PFSK-1 (cell line): Measurements from ENCODE around the gene TEX11.

Experiments used
- FOXP2 ChIP-seq: optimal IDR thresholded peaks from 2 replicates; pipeline ENCODE3; 2011; ENCODE audit warnings: borderline replicate concordance, control low read depth, inconsistent platforms; ENCODE audit not compliant: insufficient read depth; ENCODE audit errors: extremely low read length, extremely low read depth
- POLR2AphosphoS5 ChIP-seq: IDR thresholded peaks from 2 replicates; pipeline ENCODE4 v1.6.1; 2012; ENCODE audit warnings: low read depth, mild to moderate bottlenecking, control low read depth, low read length, moderate library complexity
- SIN3A ChIP-seq: IDR thresholded peaks from 2 replicates; pipeline ENCODE4 v1.6.1; 2012; ENCODE audit warnings: mild to moderate bottlenecking, low read length, moderate library complexity, borderline replicate concordance; ENCODE audit not compliant: insufficient read depth
- TAF1 ChIP-seq: IDR thresholded peaks from 2 replicates; pipeline ENCODE4 v1.6.1; 2012; ENCODE audit warnings: low read length, control low read depth, borderline replicate concordance; ENCODE audit not compliant: insufficient read depth
- TF ChIP-seq, protein P1 (sequence below), 2 experiments: IDR thresholded peaks; 2 replicates each; pipeline versions ENCODE4 v1.6.1 to v1.8.0; 2011 to 2012; ENCODE audit warnings: low read depth in 2 of 2, low read length in 2 of 2, control low read depth in 1 of 2, inconsistent platforms in 1 of 2, mild to moderate bottlenecking in 1 of 2, moderate library complexity in 1 of 2; ENCODE audit not compliant: insufficient read depth in 1 of 2

Gene TEX11

DNA sequence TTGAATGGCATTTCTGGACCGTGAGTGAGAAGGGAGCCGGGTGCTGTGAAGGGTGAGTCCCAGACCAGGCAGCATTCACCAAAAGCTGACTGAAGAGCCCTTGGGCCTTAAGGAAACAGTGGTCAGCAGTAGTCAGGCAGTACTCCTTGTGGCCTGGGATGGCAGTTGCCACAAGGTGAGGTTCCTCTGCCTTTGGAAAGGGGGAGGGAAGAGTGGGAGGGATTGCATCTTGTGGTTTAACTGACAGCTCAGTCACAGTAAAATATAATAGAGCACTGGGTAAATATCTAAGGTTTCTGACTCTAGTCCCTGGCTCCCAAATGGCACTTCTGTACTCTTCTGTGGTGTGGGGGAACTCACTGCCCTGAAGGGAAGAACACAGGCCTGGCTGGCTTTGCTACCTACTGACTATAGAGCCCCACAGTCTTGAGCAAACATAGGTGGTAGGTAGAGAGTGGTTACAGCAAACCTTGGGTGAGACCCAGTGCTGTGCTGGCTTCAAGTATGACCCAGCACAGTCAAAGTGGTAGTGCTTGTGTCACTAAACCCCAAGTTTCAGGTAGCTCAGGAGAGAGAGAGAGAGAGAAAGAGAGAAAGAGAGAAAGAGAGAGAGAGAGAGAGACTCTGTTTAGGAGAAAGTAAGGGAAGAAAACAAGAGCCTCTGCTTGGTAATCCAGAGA is 154.2 kb downstream of the TEX11 start:
- TF ChIP-seq, protein P1, sequence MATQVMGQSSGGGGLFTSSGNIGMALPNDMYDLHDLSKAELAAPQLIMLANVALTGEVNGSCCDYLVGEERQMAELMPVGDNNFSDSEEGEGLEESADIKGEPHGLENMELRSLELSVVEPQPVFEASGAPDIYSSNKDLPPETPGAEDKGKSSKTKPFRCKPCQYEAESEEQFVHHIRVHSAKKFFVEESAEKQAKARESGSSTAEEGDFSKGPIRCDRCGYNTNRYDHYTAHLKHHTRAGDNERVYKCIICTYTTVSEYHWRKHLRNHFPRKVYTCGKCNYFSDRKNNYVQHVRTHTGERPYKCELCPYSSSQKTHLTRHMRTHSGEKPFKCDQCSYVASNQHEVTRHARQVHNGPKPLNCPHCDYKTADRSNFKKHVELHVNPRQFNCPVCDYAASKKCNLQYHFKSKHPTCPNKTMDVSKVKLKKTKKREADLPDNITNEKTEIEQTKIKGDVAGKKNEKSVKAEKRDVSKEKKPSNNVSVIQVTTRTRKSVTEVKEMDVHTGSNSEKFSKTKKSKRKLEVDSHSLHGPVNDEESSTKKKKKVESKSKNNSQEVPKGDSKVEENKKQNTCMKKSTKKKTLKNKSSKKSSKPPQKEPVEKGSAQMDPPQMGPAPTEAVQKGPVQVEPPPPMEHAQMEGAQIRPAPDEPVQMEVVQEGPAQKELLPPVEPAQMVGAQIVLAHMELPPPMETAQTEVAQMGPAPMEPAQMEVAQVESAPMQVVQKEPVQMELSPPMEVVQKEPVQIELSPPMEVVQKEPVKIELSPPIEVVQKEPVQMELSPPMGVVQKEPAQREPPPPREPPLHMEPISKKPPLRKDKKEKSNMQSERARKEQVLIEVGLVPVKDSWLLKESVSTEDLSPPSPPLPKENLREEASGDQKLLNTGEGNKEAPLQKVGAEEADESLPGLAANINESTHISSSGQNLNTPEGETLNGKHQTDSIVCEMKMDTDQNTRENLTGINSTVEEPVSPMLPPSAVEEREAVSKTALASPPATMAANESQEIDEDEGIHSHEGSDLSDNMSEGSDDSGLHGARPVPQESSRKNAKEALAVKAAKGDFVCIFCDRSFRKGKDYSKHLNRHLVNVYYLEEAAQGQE (IDR thresholded peaks at IDR 0.05; ENCODE audit: insufficient read depth in 1 of 2, low read depth in 2 of 2, low read length in 2 of 2): no peak
- no peak for TF ChIP-seq SIN3A
- no peak for TF ChIP-seq FOXP2
- TF ChIP-seq TAF1: no peak
- TF ChIP-seq POLR2AphosphoS5: no peak

DNA sequence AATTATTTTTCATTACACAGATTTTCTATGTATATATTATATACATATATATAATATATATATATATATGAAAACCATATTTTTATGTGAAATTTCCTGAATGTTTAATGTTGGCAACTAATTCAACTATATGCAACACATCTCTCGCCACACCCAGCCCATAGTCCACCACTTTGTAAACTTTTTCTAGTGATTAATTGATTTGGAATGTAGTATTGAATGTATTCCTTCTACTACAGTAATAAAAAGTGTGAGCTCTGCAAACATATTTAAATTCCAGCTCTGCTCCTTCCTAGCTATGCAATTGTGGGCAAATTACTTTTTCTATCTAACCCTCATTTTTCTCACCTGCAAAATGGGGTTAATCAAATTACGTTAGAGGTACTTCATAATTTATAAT is 187.8 kb downstream of the TEX11 start:
- TF ChIP-seq FOXP2 (no peak), POLR2AphosphoS5 (no peak), TAF1 (no peak), SIN3A (no peak)
- TF ChIP-seq, protein P1 (IDR thresholded peaks at IDR 0.05; ENCODE audit: insufficient read depth in 1 of 2, low read depth in 2 of 2, low read length in 2 of 2): no peak

DNA sequence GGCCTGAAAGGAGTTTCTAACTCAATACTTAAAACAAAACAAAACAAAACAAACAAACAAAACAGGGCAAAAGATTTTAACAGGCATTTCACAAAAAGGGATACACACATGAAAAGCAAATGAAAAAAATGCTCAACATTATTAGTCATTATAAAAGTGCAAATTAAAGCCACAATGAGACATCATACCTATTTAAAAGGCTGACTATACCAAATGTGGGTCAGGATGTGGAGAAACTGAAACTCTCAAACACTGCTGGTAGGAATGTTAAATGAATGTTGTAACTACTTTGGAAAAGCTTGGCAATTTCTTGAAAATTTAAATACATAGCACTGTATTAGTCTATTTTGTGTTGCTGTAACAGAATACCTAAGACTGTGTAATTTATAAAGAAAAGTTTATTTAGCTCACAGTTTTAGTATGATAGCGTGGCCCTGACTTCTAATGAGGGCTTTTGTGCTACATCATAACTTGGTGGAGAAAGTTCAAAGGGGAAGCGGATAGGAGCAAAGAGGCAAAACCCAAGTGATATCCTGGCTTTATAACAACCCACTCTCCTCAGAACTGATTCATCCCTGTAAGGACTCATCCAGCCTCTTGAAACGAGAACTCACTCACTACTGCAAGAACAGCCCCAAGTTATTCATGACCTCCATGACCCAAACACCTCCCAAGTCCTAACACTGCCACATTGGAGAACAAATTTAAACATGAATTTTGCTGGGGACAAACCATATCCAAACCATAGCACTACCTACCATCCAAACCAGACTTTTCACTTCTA is 214.0 kb downstream of the TEX11 start:
- no peak for TF ChIP-seq FOXP2
- TF ChIP-seq, protein P1 (IDR thresholded peaks at IDR 0.05; ENCODE audit: insufficient read depth in 1 of 2, low read depth in 2 of 2, low read length in 2 of 2): no peak
- TF ChIP-seq TAF1: no peak
- no peak for TF ChIP-seq POLR2AphosphoS5
- TF ChIP-seq SIN3A: no peak

DNA sequence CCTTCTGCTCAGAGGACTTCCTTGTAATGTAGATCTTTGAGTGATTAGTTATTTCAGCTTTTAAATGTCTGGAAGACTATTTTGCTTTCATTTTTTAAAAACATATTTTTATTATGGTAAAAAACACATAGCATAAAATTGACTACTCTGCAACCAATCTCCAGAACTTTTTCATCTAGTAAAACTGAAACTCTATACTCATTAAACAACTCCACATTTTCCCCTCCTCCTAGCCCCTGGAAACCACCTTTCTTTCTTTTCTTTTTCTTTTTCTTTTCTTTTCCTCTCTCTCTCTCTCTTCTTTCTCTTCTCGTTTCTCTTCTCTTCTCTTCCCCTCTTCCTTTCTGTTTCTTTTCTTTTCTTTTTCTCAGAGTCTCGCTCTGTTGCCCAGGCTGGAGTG is 233.2 kb downstream of the TEX11 start:
- no peak for TF ChIP-seq TAF1
- no peak for TF ChIP-seq FOXP2
- TF ChIP-seq POLR2AphosphoS5: no peak
- TF ChIP-seq SIN3A: no peak
- TF ChIP-seq, protein P1 (IDR thresholded peaks at IDR 0.05; ENCODE audit: insufficient read depth in 1 of 2, low read depth in 2 of 2, low read length in 2 of 2): no peak
